Hypothalamus (tissue), 51 donors: ENCODE results near the gene DCDC2.
A peak's percentile ranks its signal among the peaks of the same experiment; 100 is the strongest.
"Not testable (repeated sequence)": the region's sequence is repeated elsewhere in the genome, so short reads cannot be mapped to it uniquely, and the experiment has no call there.

Experiments
- DNase-seq, 51 donors: peaks; one replicate each; lab custom pipeline; 2025; lab: John Stamatoyannopoulos, UW

The DCDC2 gene

GRCh38 chr6:24329022-24329421 lies 28.8 kb downstream of the DCDC2 start:
- no peak for DNase-seq

DNA sequence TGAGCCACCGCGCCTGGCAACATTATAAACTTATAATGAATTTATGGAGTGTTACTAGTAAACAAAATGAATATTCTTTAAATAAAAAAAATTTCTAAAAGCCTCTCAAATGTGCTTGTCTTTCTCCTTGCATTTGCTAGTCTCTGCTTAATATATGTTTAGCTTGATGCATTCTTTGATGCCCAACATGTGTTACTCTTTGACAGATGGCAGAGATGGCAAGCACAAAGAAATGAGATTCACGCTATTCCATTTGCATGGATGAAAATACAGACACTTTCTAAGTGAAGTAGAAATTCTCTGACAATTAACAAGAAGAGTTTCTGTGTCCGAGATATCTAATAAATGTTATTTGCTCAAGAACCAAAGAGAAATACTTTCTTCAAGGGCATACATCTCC lies 30.1 kb downstream of the DCDC2 start:
- no peak for DNase-seq

DNA sequence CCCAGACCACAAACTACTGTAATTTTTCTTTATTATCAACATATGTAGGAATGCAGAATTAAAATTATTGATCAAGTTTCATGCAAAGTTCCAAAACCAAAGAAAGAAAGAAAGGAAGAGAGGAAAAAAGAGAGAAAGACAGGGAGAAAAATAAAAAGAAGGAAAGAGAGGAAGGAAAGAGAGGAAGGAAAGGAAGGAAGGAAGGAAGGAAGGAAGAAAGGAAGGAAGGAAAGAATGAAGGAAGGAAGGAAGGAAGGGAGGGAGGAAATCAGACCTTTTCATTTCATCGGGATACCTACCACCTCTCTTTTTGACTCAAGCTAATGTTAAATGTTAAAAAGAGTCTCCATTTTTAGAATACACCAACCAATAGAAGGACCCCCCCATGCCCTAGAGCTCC lies 31.9 kb downstream of the DCDC2 start:
- no peak for DNase-seq

DNA sequence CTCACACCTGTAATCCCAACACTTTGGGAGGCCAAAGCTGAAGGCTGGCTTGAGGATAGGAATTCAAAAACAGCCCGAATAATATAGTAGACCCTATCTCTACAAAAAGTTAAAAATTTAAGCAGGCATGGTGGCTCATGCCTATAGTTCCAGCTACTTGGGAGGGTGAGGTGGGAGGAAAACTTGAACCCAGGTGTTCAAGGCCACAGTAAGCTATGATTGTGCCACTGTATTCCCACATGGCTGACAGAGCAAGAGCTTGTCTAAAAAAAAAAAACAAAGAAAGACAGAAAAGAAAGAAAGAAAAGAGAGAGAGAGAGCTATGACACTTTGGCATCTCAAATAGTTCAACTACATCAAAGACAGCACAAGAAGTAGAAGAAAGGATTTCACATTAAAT lies 33.2 kb downstream of the DCDC2 start:
- DNase-seq: no peak

DNA sequence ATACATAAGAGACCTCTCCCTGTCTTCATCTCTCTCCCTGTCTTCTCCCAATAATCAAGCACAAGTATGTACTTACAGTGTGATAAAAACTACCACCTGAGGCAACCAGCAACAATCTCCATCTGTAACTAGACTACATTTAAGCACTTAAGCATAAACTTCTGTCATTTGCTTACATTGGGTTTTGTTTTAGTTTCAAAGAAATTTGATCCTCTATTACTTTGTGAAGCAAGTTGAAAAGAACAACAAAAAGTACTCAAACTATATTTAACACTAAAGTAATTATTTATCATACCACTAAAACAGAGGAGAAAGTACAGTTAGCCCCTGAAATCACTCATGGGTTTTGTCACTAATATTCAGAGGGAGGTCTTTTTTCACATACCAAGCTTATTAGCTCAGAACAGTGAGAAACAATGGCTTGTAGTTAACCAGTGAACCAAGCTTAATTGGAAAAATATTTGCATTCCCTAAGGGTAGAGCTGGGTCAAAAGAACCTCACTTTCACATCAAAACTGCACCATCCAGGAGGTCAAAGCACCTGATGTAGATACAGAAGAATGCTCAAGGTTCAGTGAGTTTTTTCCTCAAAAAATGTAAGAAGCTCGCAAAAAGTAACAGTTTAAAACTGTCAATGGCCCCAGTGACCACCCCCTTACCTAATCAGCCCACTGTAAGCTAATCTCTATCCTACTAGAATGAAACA lies 34.1 kb downstream of the DCDC2 start:
- no peak for DNase-seq

- DNase-seq: no peak
These were observed 34.9 kb downstream of the DCDC2 start for GRCh38 chr6:24322924-24323323.

- DNase-seq: not testable (repeated sequence)
These were observed 35.4 kb downstream of the DCDC2 start for GRCh38 chr6:24322446-24322845.

DNA sequence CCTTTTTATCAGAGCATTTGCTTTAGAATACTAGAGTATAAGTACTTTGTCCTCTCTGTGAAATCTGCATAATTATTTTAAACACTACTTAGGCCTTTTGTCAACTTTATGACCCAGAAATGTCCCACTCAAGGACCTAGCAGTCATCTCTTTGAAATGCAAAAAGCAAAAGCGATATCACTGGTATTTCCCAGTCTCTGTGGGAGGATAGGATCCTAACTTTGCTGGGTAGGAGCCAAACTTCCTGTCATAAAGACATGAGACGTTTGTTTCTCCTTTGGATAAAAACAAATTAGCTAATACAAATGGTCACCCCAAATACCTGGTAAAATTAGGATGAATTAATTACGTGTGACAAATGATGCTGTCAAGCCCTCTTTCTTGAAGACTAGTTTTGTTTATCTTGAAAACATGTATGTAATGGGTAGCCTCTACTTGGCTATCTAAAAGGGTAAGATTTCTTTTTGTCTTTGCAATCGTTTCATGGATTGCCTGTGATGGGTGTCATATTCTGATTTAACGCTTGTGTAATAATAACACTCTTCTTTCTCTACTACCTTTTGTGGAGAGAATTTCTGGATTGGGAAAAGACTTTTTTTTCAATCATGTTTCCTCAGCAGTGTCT lies 36.2 kb downstream of the DCDC2 start:
- no peak for DNase-seq

DNA sequence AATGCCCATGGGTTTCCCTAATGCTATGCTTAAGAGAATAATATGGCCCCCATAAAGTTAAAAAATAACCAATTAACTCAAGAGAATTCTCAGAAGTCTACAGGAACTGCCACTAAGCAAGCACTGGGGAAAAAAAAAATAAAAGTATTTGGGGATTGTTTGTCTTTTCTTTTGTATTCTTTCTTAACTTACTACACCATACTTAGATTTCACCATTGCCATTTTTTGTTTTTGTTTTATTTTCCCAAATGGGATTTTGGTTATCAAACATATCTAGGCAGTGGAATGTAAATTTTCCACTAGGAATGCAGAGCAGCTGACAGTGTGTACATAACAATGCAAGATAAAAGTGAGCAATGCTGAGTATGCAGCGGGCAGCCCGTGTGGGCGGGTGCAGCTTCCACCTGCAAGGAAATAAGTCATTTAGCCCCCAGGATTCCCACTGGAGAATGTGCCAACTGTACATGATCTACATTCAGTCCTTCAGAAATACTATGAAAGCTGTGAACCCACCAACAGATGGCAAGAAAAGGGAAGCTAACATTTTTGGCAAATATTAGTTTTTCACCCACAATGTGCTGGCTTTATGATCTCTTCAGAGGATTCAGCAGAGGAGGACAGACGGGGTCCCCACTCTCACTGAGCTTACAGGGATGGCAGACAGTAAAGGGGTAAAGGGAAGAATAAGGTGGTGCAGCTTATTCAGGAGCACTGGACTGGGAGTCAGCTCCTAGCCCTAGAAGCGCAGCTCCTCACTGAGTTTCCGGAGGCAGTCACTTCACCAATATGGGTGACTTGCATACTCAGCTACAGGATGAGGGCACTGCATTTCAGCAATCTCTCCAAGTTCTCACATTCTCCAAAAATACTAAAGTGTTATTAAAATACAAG lies 44.4 kb downstream of the DCDC2 start:
- peak in 1 of 51 donors; percentile 8 for DNase-seq

DNA sequence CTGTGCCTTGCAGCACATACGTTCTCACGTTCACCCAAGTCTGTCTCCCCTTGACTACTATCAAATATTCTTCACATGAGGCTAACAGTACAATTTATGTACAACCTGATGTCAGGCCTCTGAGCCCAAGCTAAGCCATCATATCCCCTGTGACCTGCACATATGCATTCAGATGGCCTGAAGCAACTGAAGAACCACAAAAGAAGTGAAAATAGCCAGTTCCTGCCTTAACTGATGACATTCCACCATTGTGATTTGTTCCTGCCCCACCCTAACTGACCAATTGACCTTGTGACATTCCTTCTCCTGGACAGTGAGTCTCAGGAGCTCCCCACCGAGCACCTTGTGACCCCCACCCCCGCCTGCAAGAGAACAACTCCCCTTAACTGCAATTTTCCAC lies 46.1 kb downstream of the DCDC2 start:
- not testable (repeated sequence) for DNase-seq

DNA sequence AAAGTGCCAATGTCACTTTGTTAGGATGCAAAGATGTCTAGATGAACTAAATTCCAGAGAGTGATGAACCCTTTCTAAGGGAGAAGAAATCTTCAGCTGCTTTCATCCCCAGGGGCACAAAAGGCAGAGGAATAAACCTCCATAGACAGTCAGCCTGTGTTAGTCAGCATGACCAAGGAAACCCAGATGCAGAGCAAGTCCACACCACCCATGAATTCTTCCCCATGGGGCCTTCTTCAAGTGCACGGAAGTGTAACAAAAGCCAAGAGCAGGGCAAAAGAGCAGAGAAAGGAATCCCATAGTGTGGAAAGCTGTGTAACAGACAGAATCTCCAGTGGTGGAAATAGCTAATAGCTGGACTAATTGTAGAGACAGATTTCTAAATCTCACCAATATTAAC lies 50.0 kb downstream of the DCDC2 start:
- DNase-seq: no peak

DNA sequence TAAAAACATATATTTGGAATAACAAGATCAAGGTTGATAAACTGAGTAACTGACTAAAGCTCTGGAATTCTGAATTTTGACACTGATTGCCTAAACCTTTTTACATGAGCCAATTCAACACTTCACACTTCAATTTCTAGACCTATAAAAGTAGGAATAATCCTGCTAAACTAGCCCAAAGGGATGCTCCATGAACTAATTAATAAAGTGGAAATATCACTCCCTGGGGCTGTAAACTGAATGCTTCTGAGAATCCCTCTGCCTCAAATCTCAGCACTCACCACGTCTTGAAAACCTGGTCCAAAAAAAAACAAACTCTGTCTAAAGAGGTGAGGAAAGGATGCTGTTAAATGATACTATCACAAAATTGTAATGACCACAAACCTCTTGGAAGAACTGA lies 50.9 kb downstream of the DCDC2 start:
- DNase-seq: no peak

- no peak for DNase-seq
These were observed 51.8 kb downstream of the DCDC2 start for GRCh38 chr6:24306038-24306437.

DNA sequence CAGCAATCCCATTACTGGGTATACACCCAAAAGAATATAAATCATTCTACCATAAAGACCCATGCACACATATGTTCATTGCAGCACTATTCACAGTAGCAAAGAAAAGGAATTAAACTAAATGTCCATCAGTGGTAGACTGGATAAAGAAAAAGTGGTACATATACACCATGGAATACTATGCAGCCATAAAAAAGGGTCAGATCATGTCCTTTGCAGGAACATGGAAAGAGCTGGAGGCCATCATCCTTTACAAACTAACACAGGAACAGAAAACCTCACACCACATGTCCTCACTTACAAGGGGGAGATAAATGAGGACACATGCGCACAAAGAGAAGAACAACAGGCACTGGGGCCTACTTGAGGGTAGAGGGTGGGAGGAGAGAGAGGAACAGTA lies 60.9 kb downstream of the DCDC2 start:
- DNase-seq: no peak

- not testable (repeated sequence) for DNase-seq
These were observed 64.0 kb downstream of the DCDC2 start for GRCh38 chr6:24293852-24294251.

GRCh38 chr6:24287239-24287638 lies 70.6 kb downstream of the DCDC2 start:
- DNase-seq: no peak

GRCh38 chr6:24284006-24284405 lies 73.9 kb downstream of the DCDC2 start:
- DNase-seq: no peak

DNA sequence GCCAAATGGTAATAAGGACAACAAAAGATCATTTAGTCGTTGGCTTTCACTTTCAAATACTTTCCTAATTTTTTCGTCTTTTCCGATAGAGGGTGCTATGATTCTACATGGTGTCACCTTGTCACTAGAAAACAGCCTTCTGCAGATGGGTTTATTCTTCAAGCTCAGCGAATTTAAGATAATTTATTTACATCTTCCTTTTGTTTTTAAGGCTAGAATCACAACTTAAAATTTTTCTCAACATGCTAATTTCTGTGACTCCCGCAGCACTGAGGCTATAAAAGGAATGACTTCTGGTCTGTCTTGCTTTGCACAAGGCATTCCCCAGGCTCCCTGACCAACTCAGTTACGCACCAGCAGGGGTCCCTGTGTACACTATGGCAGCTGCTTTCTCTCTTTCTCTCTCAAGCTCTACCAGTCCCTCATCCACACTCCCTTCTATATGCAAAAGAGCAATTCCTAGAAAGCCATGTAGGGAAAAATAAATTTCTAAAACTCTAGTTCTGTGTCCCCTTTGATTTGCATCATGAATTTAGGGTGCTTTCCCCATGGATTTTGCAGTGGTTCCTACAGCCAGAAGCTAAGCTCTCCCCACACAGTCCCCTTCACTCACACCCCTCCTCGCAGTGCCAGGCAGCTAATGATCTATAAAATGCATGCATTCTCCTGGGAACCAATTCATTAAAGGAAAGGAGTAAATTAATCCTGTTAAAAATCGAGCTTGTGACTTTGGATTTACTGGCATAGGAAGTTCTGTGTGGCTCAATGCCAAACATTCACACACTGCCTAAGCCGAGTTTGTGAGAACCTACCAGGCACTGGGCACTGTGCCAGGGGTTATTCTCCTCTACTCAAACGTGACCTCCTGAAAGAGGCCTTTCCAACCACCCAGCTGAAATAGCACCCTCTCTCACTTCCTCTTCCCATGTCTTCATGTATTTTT lies 74.5 kb downstream of the DCDC2 start:
- DNase-seq: peak in 31 of 51 donors; percentile 2 to 79 (median 33)

- no peak for DNase-seq
These were observed 83.3 kb downstream of the DCDC2 start for GRCh38 chr6:24274441-24275083.
